PC-3 (cell line): ENCODE data around the gene SH3RF2.

ENCODE experiments used
- CTCF ChIP-seq: fragments of 300-600 bp; sonication (generic); conservative IDR thresholded peaks from 2 replicates; pipeline ENCODE4 v1.5.1; 2017; ENCODE audit warnings: antibody characterized with exemption, low read depth, mild to moderate bottlenecking, low read length
- EZH2 ChIP-seq: fragments of 300-600 bp; sonication (generic); IDR thresholded peaks from one replicate; pipeline ENCODE4 v1.6.1; 2017; ENCODE audit warnings: antibody characterized with exemption, mild to moderate bottlenecking, low read length; ENCODE audit not compliant: unreplicated experiment
- EZH2phosphoT487 ChIP-seq: fragments of 300-600 bp; sonication (generic); IDR thresholded peaks from 2 replicates; pipeline ENCODE4 v1.6.1; 2018; ENCODE audit warnings: mild to moderate bottlenecking, antibody characterized with exemption, low read length, borderline replicate concordance

DNA sequence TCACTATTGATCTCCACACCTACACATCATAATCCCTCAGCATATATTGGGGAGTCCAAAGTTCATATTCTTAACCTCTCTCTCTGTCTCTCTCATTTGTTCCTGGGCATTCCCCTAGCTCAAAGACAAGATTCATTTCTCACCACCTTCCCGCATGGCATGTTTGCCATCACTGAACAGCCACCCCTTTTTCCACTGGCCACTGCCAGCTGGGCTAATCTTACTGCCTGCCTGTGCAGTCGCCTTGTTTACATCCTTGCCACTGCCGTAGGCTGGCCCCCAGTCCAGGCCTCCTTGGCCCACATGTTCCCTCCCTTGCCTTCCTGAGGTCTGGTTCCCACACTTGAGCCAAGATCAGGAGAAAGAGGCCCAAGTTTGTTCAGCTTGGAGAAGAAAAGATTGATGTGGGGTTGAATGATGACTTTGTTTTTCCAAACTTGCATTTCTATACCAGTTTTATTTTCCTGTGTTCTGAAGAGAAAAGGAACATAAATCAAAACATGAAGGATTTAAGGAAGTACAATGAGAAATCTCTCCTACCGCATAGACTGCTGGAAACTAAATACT, 88.8 kb downstream of the SH3RF2 start:
- TF ChIP-seq EZH2 (no peak), EZH2phosphoT487 (no peak), CTCF (no peak)
